ENCODE measurements around the gene RPS18. TPM values are rescaled to one million over a fixed set of nuclear protein-coding genes. Genes with fewer than 3 reads are reported as not detected.

RPS18 gene
- total RNA-seq, 2 donors from 2014 or later, result 1,163 to 1,178 TPM

GRCh38 chr6:33320315-33321181, 48.7 kb downstream of the RPS18 start:
- no peaks in the 10 kb centered on the region for H3K9me3 ChIP-seq
- ATAC-seq (ENCODE audit: insufficient number of reproducible peaks, low FRiP score, low read depth) (no peak), DNase-seq (ENCODE audit: low spot score) (no peak)
- peaks cover 49 to 61% of the 10 kb centered on the region in 2 donors for H3K4me1 ChIP-seq (ENCODE audit: control insufficient read depth in 1 of 2, low read depth in 2 of 2)
- H3K27ac ChIP-seq, result peak overlapping the region; percentile 70 to 75
- H3K4me3 ChIP-seq, result peak overlapping the region; percentile 33
- no peak for TF ChIP-seq CTCF (IDR thresholded peaks at IDR 0.05)
- no peaks in the 10 kb centered on the region for H3K27me3 ChIP-seq (replicated peaks; ENCODE audit: insufficient read depth)
- peaks cover 16% of the 10 kb centered on the region for H3K36me3 ChIP-seq

GRCh38 chr6:33321227-33321626, 49.4 kb downstream of the RPS18 start:
- Histone ChIP-seq H3K36me3 (peaks cover 16% of the 10 kb centered on the region), H3K27me3 (replicated peaks; ENCODE audit: insufficient read depth) (no peaks in the 10 kb centered on the region), H3K27ac (peak overlapping the region; percentile 70 to 75), H3K4me1 (ENCODE audit: control insufficient read depth in 1 of 2, low read depth in 2 of 2) (peaks cover 49 to 58% of the 10 kb centered on the region in 2 donors), H3K4me3 (peak overlapping the region; percentile 33), H3K9me3 (no peaks in the 10 kb centered on the region)
- DNase-seq (ENCODE audit: low spot score), result no peak
- TF ChIP-seq CTCF (IDR thresholded peaks at IDR 0.05), result no peak
- ATAC-seq (ENCODE audit: insufficient number of reproducible peaks, low FRiP score, low read depth), result no peak

- Histone ChIP-seq H3K4me1 (ENCODE audit: control insufficient read depth in 1 of 2, low read depth in 2 of 2) (peaks cover 38 to 44% of the 10 kb centered on the region in 2 donors), H3K9me3 (no peaks in the 10 kb centered on the region), H3K27me3 (replicated peaks; ENCODE audit: insufficient read depth) (no peaks in the 10 kb centered on the region), H3K36me3 (peaks cover 16% of the 10 kb centered on the region), H3K4me3 (peak overlapping the region; percentile 79), H3K27ac (peak overlapping the region; percentile 70 to 75)
- DNase-seq (ENCODE audit: low spot score) (no peak), ATAC-seq (ENCODE audit: insufficient number of reproducible peaks, low FRiP score, low read depth) (no peak)
- no peak for TF ChIP-seq CTCF (IDR thresholded peaks at IDR 0.05)
Observed at GRCh38 chr6:33323623-33323948, 51.7 kb downstream of the RPS18 start.

- Histone ChIP-seq H3K4me3 (peak overlapping the region; percentile 79), H3K4me1 (ENCODE audit: control insufficient read depth in 1 of 2, low read depth in 2 of 2) (peaks cover 32 to 38% of the 10 kb centered on the region in 2 donors), H3K36me3 (peaks cover 11% of the 10 kb centered on the region), H3K27ac (peak overlapping the region in 1 of 2 donors; percentile 75), H3K27me3 (replicated peaks; ENCODE audit: insufficient read depth) (no peaks in the 10 kb centered on the region), H3K9me3 (no peaks in the 10 kb centered on the region)
- DNase-seq (ENCODE audit: low spot score) (no peak), ATAC-seq (ENCODE audit: insufficient number of reproducible peaks, low FRiP score, low read depth) (no peak)
- TF ChIP-seq CTCF (IDR thresholded peaks at IDR 0.05), result no peak
Observed at GRCh38 chr6:33324125-33324524, 52.2 kb downstream of the RPS18 start.

Other genes with a start within 250 kb of the RPS18 start
- 100 to 1,000 TPM; 141 to 148 TPM for gene HLA-DPA1, start 198.4 kb upstream of the RPS18 start, total RNA-seq
- gene HLA-DPB1, start 196.1 kb upstream of the RPS18 start, total RNA-seq, result 100 to 1,000 TPM in 1 of 2 donors, 10 to 100 TPM in 1; 78.4 to 112 TPM
- 1 to 10 TPM; 1.9 to 3.4 TPM for gene COL11A2, start 79.6 kb upstream of the RPS18 start, total RNA-seq
- gene RXRB, start 71.4 kb upstream of the RPS18 start, total RNA-seq, result 10 to 100 TPM; 38.7 to 47.2 TPM
- 100 to 1,000 TPM in 1 of 2 donors, 10 to 100 TPM in 1; 71.3 to 106 TPM for gene SLC39A7, start 71.2 kb upstream of the RPS18 start, total RNA-seq
- 10 to 100 TPM in 1 of 2 donors, 1 to 10 TPM in 1; 4.0 to 15.0 TPM for gene HSD17B8, start 67.4 kb upstream of the RPS18 start, total RNA-seq
- gene RING1, start 63.6 kb upstream of the RPS18 start, total RNA-seq, result 10 to 100 TPM; 13.2 to 17.3 TPM
- gene VPS52, start 199 bp upstream of the RPS18 start, total RNA-seq, result 10 to 100 TPM; 31.4 to 43.2 TPM
- 10 to 100 TPM; 18.1 to 27.3 TPM for gene B3GALT4, start 5.0 kb downstream of the RPS18 start, total RNA-seq
- 10 to 100 TPM; 42.6 to 60.3 TPM for gene WDR46, start 17.2 kb downstream of the RPS18 start, total RNA-seq
- 10 to 100 TPM; 26.8 to 31.9 TPM for gene PFDN6, start 17.5 kb downstream of the RPS18 start, total RNA-seq
- 10 to 100 TPM; 49.9 to 83.5 TPM for gene RGL2, start 26.9 kb downstream of the RPS18 start, total RNA-seq
- 100 to 1,000 TPM in 1 of 2 donors, 10 to 100 TPM in 1; 88.0 to 107 TPM for gene TAPBP, start 42.0 kb downstream of the RPS18 start, total RNA-seq
- gene ZBTB22, start 45.7 kb downstream of the RPS18 start, total RNA-seq, result 10 to 100 TPM; 15.0 to 29.5 TPM
- 10 to 100 TPM; 32.4 to 78.5 TPM for gene DAXX, start 50.9 kb downstream of the RPS18 start, total RNA-seq
- gene KIFC1, start 119.7 kb downstream of the RPS18 start, total RNA-seq, result under 1 TPM; 0.81 to 0.85 TPM
- gene PHF1, start 138.9 kb downstream of the RPS18 start, total RNA-seq, result 100 to 1,000 TPM in 1 of 2 donors, 10 to 100 TPM in 1; 82.0 to 104 TPM
- gene CUTA, start 146.0 kb downstream of the RPS18 start, total RNA-seq, result 100 to 1,000 TPM in 1 of 2 donors, 10 to 100 TPM in 1; 60.3 to 207 TPM
- gene SYNGAP1, start 148.0 kb downstream of the RPS18 start, total RNA-seq, result 10 to 100 TPM; 16.2 to 24.6 TPM
- gene ZBTB9, start 182.5 kb downstream of the RPS18 start, total RNA-seq, result 1 to 10 TPM; 1.1 to 7.1 TPM